GM23338 (cell line): ENCODE measurements around the gene TNC.

Experiments
- CREB1 ChIP-seq: fragments of 250-450 bp; sonication (Bioruptor Pico); IDR thresholded peaks from 2 replicates; pipeline ENCODE4 v1.5.0; 2020; ENCODE audit warnings: low read depth, mild to moderate bottlenecking, moderate library complexity
- EZH2 ChIP-seq: fragments of 200-600 bp; sonication (generic); IDR thresholded peaks from one replicate; pipeline ENCODE4 v1.8.0; 2017; ENCODE audit warnings: antibody characterized with exemption, mild to moderate bottlenecking, low read depth; ENCODE audit not compliant: unreplicated experiment
- EZH2phosphoT487 ChIP-seq: fragments of 200-600 bp; sonication (generic); IDR thresholded peaks from one replicate; pipeline ENCODE4 v1.8.1; 2018; ENCODE audit warnings: antibody characterized with exemption; ENCODE audit not compliant: unreplicated experiment
- JUNB ChIP-seq: IDR thresholded peaks from one replicate; pipeline ENCODE4 v1.6.1; 2016; ENCODE audit warnings: antibody characterized with exemption; ENCODE audit not compliant: unreplicated experiment
- NANOG ChIP-seq: IDR thresholded peaks from 2 replicates; pipeline ENCODE4 v1.6.1; 2016; ENCODE audit warnings: antibody characterized with exemption, borderline replicate concordance
- POLR2AphosphoS5 ChIP-seq: IDR thresholded peaks from 2 replicates; pipeline ENCODE4 v1.6.1; 2016; ENCODE audit warnings: antibody characterized with exemption, low read depth
- ZNF331 ChIP-seq: fragments of 250-450 bp; sonication (Bioruptor Pico); IDR thresholded peaks from 2 replicates; pipeline ENCODE4 v1.5.0; 2020; ENCODE audit warnings: low read depth, mild to moderate bottlenecking, moderate library complexity
- TF ChIP-seq, protein P1 (sequence below), 2 experiments: fragments of 200-600 bp in 1 of 2; sonication (generic) in 1 of 2; conservative IDR thresholded peaks; 2 replicates each; pipeline versions ENCODE4 v1.5.1 to v1.6.1; 2016 to 2017; ENCODE audit warnings: antibody characterized with exemption in 2 of 2, low read depth in 2 of 2, mild to moderate bottlenecking in 2 of 2, moderate library complexity in 1 of 2
- TF ChIP-seq, protein P2 (sequence below): IDR thresholded peaks from 2 replicates; pipeline ENCODE4 v1.6.1; 2016; ENCODE audit warnings: antibody characterized with exemption
- TF ChIP-seq, protein P3 (sequence below): IDR thresholded peaks from one replicate; pipeline ENCODE4 v1.6.1; 2018; ENCODE audit warnings: antibody characterized with exemption; ENCODE audit not compliant: unreplicated experiment
- TF ChIP-seq, protein P4 (sequence below): fragments of 250-450 bp; sonication (Bioruptor Pico); IDR thresholded peaks from 2 replicates; pipeline ENCODE4 v1.5.0; 2020; ENCODE audit warnings: mild to moderate bottlenecking, moderate library complexity

DNA sequence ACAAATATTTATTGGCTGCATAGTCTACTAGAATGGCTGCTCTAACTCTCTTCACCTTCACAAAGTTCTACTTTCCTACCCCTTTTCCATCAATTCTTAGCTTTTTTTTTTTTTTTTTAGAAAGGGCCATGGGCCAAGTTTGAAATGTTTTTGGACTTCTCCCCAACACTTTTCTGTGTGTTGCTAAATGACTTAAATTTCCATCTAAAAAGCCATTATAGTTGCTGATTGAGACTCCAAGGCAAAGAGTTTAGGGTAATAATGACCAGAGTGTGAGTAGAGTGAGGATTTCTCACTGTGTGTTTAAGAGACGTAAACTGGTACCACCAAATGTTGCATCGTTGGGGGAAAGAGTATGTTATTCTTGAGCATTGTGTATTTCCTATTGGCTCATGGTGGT lies 24.4 kb downstream of the TNC start:
- TF ChIP-seq, protein P1, sequence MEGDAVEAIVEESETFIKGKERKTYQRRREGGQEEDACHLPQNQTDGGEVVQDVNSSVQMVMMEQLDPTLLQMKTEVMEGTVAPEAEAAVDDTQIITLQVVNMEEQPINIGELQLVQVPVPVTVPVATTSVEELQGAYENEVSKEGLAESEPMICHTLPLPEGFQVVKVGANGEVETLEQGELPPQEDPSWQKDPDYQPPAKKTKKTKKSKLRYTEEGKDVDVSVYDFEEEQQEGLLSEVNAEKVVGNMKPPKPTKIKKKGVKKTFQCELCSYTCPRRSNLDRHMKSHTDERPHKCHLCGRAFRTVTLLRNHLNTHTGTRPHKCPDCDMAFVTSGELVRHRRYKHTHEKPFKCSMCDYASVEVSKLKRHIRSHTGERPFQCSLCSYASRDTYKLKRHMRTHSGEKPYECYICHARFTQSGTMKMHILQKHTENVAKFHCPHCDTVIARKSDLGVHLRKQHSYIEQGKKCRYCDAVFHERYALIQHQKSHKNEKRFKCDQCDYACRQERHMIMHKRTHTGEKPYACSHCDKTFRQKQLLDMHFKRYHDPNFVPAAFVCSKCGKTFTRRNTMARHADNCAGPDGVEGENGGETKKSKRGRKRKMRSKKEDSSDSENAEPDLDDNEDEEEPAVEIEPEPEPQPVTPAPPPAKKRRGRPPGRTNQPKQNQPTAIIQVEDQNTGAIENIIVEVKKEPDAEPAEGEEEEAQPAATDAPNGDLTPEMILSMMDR (conservative IDR thresholded peaks at IDR 0.05; ENCODE audit: low read depth in 2 of 2) = no peak
- TF ChIP-seq JUNB = no peak
- TF ChIP-seq, protein P2, sequence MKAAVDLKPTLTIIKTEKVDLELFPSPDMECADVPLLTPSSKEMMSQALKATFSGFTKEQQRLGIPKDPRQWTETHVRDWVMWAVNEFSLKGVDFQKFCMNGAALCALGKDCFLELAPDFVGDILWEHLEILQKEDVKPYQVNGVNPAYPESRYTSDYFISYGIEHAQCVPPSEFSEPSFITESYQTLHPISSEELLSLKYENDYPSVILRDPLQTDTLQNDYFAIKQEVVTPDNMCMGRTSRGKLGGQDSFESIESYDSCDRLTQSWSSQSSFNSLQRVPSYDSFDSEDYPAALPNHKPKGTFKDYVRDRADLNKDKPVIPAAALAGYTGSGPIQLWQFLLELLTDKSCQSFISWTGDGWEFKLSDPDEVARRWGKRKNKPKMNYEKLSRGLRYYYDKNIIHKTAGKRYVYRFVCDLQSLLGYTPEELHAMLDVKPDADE = no peak
- TF ChIP-seq EZH2 = no peak
- TF ChIP-seq NANOG = 0 out of 2 replicates have a peak, but pooled peaks have one; percentile 57
- TF ChIP-seq ZNF331 (CRISPR knock-in tag) = no peak
- no peak for TF ChIP-seq EZH2phosphoT487
- no peak for TF ChIP-seq POLR2AphosphoS5
- TF ChIP-seq, protein P3, sequence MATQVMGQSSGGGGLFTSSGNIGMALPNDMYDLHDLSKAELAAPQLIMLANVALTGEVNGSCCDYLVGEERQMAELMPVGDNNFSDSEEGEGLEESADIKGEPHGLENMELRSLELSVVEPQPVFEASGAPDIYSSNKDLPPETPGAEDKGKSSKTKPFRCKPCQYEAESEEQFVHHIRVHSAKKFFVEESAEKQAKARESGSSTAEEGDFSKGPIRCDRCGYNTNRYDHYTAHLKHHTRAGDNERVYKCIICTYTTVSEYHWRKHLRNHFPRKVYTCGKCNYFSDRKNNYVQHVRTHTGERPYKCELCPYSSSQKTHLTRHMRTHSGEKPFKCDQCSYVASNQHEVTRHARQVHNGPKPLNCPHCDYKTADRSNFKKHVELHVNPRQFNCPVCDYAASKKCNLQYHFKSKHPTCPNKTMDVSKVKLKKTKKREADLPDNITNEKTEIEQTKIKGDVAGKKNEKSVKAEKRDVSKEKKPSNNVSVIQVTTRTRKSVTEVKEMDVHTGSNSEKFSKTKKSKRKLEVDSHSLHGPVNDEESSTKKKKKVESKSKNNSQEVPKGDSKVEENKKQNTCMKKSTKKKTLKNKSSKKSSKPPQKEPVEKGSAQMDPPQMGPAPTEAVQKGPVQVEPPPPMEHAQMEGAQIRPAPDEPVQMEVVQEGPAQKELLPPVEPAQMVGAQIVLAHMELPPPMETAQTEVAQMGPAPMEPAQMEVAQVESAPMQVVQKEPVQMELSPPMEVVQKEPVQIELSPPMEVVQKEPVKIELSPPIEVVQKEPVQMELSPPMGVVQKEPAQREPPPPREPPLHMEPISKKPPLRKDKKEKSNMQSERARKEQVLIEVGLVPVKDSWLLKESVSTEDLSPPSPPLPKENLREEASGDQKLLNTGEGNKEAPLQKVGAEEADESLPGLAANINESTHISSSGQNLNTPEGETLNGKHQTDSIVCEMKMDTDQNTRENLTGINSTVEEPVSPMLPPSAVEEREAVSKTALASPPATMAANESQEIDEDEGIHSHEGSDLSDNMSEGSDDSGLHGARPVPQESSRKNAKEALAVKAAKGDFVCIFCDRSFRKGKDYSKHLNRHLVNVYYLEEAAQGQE = no peak
- TF ChIP-seq, protein P4, sequence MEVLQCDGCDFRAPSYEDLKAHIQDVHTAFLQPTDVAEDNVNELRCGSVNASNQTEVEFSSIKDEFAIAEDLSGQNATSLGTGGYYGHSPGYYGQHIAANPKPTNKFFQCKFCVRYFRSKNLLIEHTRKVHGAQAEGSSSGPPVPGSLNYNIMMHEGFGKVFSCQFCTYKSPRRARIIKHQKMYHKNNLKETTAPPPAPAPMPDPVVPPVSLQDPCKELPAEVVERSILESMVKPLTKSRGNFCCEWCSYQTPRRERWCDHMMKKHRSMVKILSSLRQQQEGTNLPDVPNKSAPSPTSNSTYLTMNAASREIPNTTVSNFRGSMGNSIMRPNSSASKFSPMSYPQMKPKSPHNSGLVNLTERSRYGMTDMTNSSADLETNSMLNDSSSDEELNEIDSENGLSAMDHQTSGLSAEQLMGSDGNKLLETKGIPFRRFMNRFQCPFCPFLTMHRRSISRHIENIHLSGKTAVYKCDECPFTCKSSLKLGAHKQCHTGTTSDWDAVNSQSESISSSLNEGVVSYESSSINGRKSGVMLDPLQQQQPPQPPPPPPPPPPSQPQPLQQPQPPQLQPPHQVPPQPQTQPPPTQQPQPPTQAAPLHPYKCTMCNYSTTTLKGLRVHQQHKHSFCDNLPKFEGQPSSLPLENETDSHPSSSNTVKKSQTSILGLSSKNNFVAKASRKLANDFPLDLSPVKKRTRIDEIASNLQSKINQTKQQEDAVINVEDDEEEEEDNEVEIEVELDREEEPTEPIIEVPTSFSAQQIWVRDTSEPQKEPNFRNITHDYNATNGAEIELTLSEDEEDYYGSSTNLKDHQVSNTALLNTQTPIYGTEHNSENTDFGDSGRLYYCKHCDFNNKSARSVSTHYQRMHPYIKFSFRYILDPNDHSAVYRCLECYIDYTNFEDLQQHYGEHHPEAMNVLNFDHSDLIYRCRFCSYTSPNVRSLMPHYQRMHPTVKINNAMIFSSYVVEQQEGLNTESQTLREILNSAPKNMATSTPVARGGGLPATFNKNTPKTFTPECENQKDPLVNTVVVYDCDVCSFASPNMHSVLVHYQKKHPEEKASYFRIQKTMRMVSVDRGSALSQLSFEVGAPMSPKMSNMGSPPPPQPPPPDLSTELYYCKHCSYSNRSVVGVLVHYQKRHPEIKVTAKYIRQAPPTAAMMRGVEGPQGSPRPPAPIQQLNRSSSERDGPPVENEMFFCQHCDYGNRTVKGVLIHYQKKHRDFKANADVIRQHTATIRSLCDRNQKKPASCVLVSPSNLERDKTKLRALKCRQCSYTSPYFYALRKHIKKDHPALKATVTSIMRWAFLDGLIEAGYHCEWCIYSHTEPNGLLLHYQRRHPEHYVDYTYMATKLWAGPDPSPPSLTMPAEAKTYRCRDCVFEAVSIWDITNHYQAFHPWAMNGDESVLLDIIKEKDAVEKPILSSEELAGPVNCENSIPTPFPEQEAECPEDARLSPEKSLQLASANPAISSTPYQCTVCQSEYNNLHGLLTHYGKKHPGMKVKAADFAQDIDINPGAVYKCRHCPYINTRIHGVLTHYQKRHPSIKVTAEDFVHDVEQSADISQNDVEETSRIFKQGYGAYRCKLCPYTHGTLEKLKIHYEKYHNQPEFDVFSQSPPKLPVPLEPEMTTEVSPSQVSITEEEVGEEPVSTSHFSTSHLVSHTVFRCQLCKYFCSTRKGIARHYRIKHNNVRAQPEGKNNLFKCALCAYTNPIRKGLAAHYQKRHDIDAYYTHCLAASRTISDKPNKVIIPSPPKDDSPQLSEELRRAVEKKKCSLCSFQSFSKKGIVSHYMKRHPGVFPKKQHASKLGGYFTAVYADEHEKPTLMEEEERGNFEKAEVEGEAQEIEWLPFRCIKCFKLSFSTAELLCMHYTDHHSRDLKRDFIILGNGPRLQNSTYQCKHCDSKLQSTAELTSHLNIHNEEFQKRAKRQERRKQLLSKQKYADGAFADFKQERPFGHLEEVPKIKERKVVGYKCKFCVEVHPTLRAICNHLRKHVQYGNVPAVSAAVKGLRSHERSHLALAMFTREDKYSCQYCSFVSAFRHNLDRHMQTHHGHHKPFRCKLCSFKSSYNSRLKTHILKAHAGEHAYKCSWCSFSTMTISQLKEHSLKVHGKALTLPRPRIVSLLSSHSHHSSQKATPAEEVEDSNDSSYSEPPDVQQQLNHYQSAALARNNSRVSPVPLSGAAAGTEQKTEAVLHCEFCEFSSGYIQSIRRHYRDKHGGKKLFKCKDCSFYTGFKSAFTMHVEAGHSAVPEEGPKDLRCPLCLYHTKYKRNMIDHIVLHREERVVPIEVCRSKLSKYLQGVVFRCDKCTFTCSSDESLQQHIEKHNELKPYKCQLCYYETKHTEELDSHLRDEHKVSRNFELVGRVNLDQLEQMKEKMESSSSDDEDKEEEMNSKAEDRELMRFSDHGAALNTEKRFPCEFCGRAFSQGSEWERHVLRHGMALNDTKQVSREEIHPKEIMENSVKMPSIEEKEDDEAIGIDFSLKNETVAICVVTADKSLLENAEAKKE (CRISPR knock-in tag) = no peak
- TF ChIP-seq CREB1 = no peak
